Cardiac fibroblast (primary cell): Measurements from ENCODE around the gene THSD4.
"Not testable (repeated sequence)": the region's sequence is repeated elsewhere in the genome, so short reads cannot be mapped to it uniquely, and the experiment has no call there.

Experiments used
- DNase-seq, 2 donors: peaks; one replicate each; pipeline versions ENCODE4 v3.0.0 to v3.0.0-alpha.2; 2010; ENCODE audit warnings: low read depth in 2 of 2
- H3K4me3 ChIP-seq, 2 donors: replicated peaks in 1 of 2; 1 replicate in 1 of 2; 2 replicates in 1 of 2; pipeline ENCODE4 v1.5.1; 2011; ENCODE audit warnings: low read depth in 2 of 2, low read length in 2 of 2, mild to moderate bottlenecking in 2 of 2, moderate library complexity in 1 of 2
- TF ChIP-seq, protein P1 (sequence below): IDR thresholded peaks from one replicate; pipeline ENCODE4 v1.5.1; 2011; ENCODE audit warnings: low read depth, mild to moderate bottlenecking, low read length, inconsistent platforms

Gene THSD4

DNA sequence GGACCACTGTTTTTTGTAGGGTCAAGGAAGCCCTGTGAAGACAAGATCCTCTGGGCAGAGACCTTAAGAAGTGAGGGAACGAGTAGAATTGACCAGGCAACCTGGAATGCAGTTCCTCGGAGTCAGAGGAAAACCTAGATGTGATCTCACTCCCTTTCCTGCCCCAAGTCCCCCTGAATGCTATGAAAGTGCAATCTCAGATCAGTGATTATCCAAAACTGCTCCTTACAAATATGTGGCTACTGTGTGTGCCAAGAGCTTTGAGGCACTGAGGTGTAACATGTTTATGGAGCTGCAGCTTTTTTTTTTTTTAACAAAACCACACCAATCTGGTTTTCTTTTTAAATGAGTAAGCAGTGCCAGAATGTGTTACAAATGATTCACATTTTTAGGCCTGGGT, 35.8 kb downstream of the THSD4 start:
- DNase-seq, result peak; percentile 39 to 53
- no peak overlapping the region for H3K4me3 ChIP-seq
- TF ChIP-seq, protein P1, sequence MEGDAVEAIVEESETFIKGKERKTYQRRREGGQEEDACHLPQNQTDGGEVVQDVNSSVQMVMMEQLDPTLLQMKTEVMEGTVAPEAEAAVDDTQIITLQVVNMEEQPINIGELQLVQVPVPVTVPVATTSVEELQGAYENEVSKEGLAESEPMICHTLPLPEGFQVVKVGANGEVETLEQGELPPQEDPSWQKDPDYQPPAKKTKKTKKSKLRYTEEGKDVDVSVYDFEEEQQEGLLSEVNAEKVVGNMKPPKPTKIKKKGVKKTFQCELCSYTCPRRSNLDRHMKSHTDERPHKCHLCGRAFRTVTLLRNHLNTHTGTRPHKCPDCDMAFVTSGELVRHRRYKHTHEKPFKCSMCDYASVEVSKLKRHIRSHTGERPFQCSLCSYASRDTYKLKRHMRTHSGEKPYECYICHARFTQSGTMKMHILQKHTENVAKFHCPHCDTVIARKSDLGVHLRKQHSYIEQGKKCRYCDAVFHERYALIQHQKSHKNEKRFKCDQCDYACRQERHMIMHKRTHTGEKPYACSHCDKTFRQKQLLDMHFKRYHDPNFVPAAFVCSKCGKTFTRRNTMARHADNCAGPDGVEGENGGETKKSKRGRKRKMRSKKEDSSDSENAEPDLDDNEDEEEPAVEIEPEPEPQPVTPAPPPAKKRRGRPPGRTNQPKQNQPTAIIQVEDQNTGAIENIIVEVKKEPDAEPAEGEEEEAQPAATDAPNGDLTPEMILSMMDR, result no peak

- DNase-seq, result peak in 1 of 2 donors; percentile 12
- TF ChIP-seq, protein P1, result no peak
These were observed 37.3 kb downstream of the THSD4 start for GRCh38 chr15:71152542-71152941.

DNA sequence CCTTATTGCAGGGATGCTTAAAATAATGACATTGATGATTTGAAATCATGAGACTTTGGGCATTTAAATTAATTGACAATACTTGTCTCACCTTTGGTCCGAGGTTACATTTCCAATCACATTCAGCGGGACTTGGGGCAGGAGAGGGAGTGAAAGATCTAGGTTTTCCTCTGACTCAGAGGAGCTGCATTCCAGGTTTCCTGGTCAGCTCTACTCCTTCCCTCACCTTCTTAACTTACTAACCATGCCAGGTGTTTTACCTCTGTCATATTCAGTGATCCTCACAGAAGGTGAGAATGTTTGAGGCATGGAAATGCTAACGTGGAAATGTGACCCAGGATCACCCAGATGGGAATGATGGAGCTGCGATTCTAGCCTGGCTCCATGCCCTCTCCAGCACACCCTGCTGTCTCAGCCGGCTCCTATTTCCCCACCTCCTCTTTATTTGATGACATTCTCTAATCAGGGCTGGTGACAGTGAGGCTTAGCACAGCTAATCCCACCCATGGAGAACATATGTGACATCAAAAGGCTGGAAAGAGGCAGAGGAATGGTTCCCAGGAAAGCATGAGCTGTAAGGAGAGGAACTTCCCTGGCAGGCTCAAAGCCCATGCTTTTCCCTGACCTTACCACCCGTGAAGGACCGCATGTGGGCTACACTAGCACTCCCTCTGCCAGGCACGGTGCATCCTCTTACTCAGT, 38.7 kb downstream of the THSD4 start:
- DNase-seq, result peak in 1 of 2 donors; percentile 28
- TF ChIP-seq, protein P1, result no peak
- H3K4me3 ChIP-seq, result no peak overlapping the region

More at GRCh38 chr15:71152542-71152941, 37.3 kb downstream of the THSD4 start:
- H3K4me3 ChIP-seq, result no peak overlapping the region

GRCh38 chr15:71154607-71155200, 39.4 kb downstream of the THSD4 start:
- H3K4me3 ChIP-seq, result no peak overlapping the region
- TF ChIP-seq, protein P1, result no peak
- no peak for DNase-seq

GRCh38 chr15:71155534-71155933, 40.3 kb downstream of the THSD4 start:
- TF ChIP-seq, protein P1, result no peak
- no peak for DNase-seq
- no peak overlapping the region for H3K4me3 ChIP-seq

GRCh38 chr15:71160976-71161375, 45.7 kb downstream of the THSD4 start:
- DNase-seq, result no peak
- TF ChIP-seq, protein P1, result no peak
- H3K4me3 ChIP-seq, result no peak overlapping the region

DNA sequence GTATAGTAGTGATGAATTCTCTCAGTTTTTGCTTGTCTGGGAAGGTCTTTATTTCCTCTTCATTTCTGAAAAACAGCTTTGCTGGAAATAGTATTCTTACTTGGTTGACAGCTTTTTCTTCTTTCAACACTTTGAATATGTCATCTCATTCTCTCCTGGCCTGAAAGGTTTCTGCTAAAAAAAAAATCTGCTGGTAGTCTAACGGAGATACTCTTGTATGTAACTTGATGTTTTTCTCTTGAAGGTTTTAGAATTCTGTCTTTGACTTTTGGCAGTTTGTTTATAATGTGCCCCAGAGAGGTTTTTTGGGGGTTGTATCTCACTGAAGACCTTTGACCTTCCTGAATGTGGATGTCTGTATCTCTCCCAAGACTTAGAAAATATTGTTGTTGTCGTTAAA, 47.0 kb downstream of the THSD4 start:
- no peak for DNase-seq
- TF ChIP-seq, protein P1, result no peak
- no peak overlapping the region for H3K4me3 ChIP-seq

DNA sequence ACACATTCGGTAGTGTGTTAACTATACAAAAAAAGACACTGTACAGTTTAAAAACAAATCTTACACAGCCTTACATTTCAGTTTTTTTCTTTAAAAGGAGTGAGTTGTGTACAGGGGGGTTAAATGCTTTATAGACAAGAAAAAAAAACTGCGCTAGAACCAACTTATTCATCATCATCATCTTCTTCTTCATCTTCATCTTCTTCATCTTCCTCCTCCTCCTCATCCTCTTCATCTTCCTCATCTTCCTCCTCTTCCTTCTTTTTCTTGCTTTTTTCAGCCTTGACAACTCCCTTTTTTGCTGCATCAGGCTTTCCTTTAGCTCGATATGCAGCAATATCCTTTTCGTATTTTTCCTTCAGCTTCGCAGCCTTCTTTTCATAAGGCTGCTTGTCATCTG, 49.3 kb downstream of the THSD4 start:
- not testable (repeated sequence) for H3K4me3 ChIP-seq, DNase-seq
